H1 (cell line): ENCODE data around the gene SUPT20HL1.

Experiments used
- CHD2 ChIP-seq: IDR thresholded peaks from 2 replicates; pipeline ENCODE4 v1.6.1; 2012; ENCODE audit warnings: low read length, improper control_type of control experiment
- GABPA ChIP-seq: IDR thresholded peaks from 2 replicates; pipeline ENCODE4 v1.6.1; 2011; ENCODE audit warnings: mild to moderate bottlenecking, low read length, moderate library complexity, borderline replicate concordance; ENCODE audit not compliant: insufficient read depth
- PHF8 ChIP-seq: fragments of 200-600 bp; sonication (generic); conservative IDR thresholded peaks from 2 replicates; pipeline ENCODE4 v1.7.1; 2012; ENCODE audit warnings: low read depth, mild to moderate bottlenecking, inconsistent platforms, low read length, moderate library complexity
- POLR2AphosphoS5 ChIP-seq: IDR thresholded peaks from 2 replicates; pipeline ENCODE4 v1.6.1; 2011; ENCODE audit warnings: low read depth, low read length
- RAD21 ChIP-seq, 2 experiments: IDR thresholded peaks in 1 of 2; conservative IDR thresholded peaks in 1 of 2; 2 replicates each; pipeline ENCODE4 v1.6.1; 2011; ENCODE audit warnings: low read depth in 2 of 2, low read length in 2 of 2, improper control_type of control experiment in 1 of 2, inconsistent platforms in 1 of 2, mild to moderate bottlenecking in 1 of 2, moderate library complexity in 1 of 2
- RNF2 ChIP-seq: fragments of 200-900, 300-1000 bp; sonication (generic); IDR thresholded peaks from 2 replicates; pipeline ENCODE4 v1.7.1; 2016; ENCODE audit warnings: borderline replicate concordance, low read depth, mild to moderate bottlenecking, antibody characterized with exemption, low read length; ENCODE audit not compliant: poor library complexity, severe bottlenecking; ENCODE audit errors: missing control alignments
- TAF1 ChIP-seq: IDR thresholded peaks from 2 replicates; pipeline ENCODE4 v1.6.1; 2011; ENCODE audit warnings: mild to moderate bottlenecking, low read depth, low read length
- TCF12 ChIP-seq: IDR thresholded peaks from 2 replicates; pipeline ENCODE4 v1.6.1; 2011; ENCODE audit warnings: low read depth, mild to moderate bottlenecking, low read length
- TF ChIP-seq, protein P1 (sequence below), 3 experiments: IDR thresholded peaks; 1 replicate in 2 of 3; 2 replicates in 1 of 3; pipeline versions ENCODE4 v1.5.1 to v1.6.1; 2011; ENCODE audit warnings: low read length in 3 of 3, mild to moderate bottlenecking in 3 of 3, inconsistent platforms in 2 of 3, low read depth in 1 of 3, moderate library complexity in 1 of 3; ENCODE audit not compliant: insufficient read depth in 1 of 3; ENCODE audit errors: control extremely low read depth in 1 of 3

DNA sequence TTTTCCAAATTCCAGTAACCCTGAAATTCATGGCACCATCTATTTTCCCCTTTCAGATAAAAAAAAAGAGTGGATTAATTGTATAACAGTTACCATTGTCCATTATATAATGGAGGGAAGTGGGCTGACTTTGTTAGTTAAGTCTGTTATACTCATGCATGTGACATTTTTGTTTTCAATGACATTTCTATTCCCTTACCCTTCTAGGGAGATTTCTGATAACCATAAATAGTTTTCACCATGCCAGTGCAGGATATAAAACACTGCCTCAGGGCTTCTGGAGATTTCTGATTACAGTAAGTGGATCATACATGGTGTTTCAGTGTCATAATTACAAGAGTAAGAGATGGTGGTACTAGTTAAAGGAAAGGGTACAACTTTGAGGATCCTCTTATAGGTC is 45.5 kb downstream of the SUPT20HL1 start:
- TF ChIP-seq, protein P1, sequence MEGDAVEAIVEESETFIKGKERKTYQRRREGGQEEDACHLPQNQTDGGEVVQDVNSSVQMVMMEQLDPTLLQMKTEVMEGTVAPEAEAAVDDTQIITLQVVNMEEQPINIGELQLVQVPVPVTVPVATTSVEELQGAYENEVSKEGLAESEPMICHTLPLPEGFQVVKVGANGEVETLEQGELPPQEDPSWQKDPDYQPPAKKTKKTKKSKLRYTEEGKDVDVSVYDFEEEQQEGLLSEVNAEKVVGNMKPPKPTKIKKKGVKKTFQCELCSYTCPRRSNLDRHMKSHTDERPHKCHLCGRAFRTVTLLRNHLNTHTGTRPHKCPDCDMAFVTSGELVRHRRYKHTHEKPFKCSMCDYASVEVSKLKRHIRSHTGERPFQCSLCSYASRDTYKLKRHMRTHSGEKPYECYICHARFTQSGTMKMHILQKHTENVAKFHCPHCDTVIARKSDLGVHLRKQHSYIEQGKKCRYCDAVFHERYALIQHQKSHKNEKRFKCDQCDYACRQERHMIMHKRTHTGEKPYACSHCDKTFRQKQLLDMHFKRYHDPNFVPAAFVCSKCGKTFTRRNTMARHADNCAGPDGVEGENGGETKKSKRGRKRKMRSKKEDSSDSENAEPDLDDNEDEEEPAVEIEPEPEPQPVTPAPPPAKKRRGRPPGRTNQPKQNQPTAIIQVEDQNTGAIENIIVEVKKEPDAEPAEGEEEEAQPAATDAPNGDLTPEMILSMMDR (IDR thresholded peaks at IDR 0.05; ENCODE audit: control extremely low read depth in 1 of 3, insufficient read depth in 1 of 3, low read depth in 1 of 3, low read length in 3 of 3), result no peak
- TF ChIP-seq POLR2AphosphoS5 (no peak), GABPA (no peak), PHF8 (no peak), TCF12 (no peak), RAD21 (IDR thresholded peaks at IDR 0.05 in 1 of 2, conservative IDR thresholded peaks at IDR 0.05 in 1 of 2; ENCODE audit: low read depth in 2 of 2, low read length in 2 of 2) (no peak), CHD2 (no peak), TAF1 (no peak), RNF2 (no peak)
